GM19043 (cell line): ENCODE results near the gene CELF2.

ENCODE experiments used
- ATAC-seq: cut with Tn5 transposase; IDR thresholded peaks from one replicate; pipeline ENCODE4 v1.9.1; 2021; ENCODE audit warnings: low read depth; ENCODE audit not compliant: unreplicated experiment

The CELF2 gene

GRCh38 chr10:11149807-11150141 is 132.1 kb downstream of the CELF2 start:
- ATAC-seq = no peak

DNA sequence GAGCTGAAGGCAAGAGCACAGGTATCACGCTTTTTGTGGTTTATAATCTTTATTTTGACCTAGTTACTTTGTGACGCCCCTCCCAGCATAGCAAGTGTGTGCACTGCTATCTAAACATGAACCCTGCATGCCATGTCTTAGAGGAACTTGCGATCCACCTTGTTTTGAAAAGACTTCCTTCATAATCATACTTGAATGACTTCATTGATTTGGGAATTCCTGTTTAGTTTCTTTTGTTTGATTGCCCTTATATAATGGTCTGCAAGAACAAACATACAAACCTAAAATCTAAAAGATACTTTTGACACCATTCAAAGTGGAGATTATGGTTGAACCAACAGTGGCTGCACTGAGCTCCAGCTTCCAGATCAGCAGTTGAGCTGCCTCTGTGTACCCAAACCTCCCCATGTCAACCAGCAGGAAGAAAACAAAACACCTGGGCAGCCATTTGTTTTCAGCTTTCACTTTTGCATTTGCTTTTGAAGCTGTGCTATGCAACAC is 132.6 kb downstream of the CELF2 start:
- ATAC-seq = no peak

DNA sequence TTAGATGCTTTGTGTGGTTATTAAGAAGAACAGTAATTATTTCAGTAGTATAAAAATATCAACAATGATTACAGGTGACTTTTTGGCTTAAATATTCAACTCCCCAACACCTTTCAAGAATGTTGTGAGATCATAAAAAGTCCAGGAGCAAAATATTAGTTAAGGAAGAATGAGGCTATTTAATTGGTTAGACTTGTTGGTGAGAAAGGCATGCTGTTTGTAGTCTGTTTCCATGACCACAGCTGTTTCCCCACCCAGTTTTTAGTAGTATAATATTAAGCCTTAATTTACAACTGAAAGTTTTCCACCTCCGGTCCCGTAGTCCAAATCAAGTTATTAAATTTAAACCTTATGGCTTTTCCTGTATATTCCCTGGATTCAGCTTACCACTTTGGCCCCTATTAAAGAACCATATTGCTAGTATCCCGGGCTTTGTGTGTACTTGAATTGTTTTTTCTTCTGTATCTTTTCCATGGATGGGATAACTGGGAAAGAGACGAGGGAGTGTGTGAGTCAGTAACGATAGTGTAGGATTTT is 133.3 kb downstream of the CELF2 start:
- no peak for ATAC-seq

DNA sequence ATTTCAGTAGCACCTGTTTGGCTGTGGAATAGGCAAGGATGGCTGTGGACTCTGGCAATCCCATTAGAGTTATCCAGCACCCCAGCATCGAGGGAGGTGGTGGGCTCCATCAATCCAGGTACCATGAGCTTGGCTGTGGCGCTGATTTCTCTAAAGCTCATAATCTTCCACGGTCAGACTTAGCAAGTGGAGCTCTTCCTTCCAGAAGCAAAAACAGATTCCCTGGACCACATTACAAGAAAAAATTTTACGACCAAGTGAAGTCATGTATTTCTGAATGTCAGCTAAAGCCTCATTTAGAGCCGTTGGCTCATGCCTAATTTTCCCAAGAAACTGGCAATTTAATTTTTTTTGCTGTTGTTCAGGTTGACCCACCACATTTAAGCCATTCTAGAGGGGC is 135.1 kb downstream of the CELF2 start:
- ATAC-seq = no peak

GRCh38 chr10:11153245-11153644 is 135.6 kb downstream of the CELF2 start:
- ATAC-seq = no peak

- no peak for ATAC-seq
Observed at GRCh38 chr10:11153766-11154165, 136.1 kb downstream of the CELF2 start.

DNA sequence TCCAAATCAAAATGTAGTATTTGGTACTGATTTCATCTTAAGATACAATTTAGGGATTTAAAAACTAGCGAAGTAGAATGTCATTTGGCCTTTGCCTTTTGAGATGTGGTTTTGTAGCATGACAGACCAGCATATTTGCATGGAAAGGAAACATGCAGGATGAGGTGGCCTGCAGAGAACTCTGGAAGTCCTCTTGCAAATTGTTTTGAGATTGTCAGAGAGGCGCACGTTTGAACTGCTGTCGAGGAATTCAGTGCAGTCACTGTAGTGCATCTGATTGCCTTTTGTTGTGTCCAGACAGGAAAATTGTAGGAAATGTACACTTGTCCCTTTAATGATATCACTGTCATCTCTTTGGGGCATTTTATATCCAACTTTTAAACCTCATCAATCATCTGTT is 136.7 kb downstream of the CELF2 start:
- ATAC-seq = no peak

DNA sequence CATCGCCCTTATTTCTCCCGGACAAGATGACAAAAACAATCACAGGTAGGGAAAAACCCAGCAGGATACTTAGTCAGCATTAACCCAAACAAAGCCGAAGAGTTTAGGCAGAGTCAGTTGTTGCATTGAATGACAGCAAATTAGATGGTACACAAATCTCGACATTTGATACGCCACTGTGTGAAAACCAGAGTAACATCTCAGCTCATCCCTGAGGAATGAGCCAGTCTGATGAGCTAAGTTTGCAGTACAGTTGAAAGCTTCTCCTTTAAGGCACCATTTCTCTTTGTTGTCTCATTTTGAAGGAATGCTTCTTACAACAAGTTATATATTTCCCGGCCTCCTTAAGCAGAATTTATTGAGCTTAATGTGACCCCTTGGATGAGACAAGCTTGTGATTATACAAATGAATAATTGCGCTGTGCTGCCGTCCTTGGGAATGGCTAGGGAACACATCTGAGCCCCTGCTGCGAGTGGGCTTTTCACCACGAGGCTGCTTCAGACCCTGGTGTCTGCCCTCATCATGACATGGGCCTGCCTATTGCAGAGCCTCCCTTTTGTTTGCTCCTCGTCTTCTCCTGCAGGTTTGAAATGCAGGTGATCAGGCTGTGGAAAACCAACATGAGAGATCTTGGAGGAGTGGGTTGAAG is 137.3 kb downstream of the CELF2 start:
- ATAC-seq = no peak

DNA sequence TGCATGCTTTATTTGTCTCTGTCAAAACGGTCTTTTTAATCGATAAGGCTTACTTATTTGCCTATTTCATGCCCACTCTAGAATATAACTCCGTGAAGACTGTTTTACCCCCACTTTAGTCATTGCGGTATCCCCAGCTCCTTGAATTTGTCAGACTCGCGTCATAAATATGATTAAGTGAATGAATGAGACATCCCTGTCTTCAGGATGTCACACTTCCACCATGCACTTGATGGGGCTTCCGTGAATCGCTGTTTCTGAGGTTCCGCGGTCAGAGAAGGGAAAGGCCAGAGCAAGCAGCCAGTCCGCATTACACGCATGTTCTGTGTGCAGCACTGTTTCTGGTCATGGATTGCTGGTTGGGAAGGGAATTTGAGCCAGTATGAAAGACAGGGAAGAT is 138.8 kb downstream of the CELF2 start:
- no peak for ATAC-seq

GRCh38 chr10:11157292-11158076 is 139.8 kb downstream of the CELF2 start:
- ATAC-seq = no peak

DNA sequence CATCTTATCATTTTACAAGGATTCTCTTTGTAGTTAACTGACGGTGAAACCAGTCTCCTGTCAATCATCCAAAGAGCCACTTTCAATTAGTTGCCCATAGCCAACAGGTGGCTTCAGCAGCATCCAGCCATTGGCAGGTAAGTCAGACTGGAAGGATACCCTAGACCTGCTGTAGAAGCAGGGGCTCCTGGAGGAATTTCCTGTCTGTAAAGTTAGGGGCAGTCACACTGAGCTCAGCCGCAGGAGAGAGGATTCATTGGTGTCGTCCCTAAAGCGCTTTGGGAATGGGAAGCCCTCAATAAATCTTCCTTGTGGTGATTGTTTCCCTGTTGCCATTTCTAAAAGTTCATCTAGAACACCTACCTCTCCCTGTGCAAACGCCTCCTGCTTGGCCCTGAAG is 140.4 kb downstream of the CELF2 start:
- ATAC-seq = no peak

GRCh38 chr10:11159543-11160215 is 142.0 kb downstream of the CELF2 start:
- no peak for ATAC-seq

DNA sequence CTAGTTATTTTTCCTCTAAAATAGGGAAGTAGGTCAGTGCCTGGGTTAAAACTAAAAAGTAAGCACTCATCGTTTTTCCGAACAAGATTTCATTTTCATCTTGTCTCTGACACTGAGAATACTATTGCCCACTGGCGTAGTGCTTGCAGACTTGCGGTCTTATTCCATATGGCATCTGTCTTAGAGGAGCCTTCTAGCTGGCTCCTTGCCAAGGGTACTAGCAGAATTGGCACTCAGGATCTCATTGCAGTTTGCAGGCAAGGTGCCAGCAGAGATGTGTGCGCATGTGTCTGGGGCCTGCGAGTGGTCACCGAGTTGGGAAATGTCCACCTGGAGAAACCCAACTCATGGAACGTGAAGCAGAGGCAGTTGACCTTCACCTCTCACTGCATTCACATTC is 143.4 kb downstream of the CELF2 start:
- no peak for ATAC-seq

DNA sequence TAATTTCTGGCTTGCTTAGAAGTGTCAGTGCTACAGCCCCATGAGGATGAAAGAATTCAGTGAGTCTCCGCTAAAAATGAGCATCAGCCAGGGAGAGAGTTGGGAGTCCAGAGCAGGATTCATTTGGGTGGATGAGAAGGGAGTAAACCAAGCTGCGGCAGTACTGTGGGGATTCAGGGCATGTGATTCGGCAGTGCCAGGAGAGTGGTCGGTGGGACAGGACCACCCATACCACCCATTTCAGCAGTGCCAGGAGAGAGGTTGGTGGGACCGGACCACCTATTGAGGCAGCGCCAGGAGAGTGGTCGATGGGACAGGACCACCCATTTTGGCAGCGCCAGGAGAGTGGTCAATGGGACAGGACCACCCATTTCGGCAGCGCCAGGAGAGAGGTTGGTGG is 144.2 kb downstream of the CELF2 start:
- ATAC-seq = no peak

GRCh38 chr10:11162828-11163599 is 145.3 kb downstream of the CELF2 start:
- ATAC-seq = peak; percentile 70

- no peak for ATAC-seq
Observed at GRCh38 chr10:11163780-11164550, 146.3 kb downstream of the CELF2 start.

DNA sequence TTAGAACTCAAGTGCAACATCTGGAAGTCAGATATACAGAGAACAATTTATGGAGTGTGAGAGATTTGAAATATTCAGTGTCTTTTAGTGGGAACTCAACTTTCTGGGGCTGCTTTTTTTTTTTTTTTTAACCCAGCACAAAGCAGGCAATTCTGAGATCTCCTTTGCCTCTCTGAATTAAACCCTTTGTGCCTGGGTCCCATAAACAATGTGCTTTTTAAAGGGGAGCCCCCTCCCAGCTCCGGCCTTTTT is 146.8 kb downstream of the CELF2 start:
- no peak for ATAC-seq

DNA sequence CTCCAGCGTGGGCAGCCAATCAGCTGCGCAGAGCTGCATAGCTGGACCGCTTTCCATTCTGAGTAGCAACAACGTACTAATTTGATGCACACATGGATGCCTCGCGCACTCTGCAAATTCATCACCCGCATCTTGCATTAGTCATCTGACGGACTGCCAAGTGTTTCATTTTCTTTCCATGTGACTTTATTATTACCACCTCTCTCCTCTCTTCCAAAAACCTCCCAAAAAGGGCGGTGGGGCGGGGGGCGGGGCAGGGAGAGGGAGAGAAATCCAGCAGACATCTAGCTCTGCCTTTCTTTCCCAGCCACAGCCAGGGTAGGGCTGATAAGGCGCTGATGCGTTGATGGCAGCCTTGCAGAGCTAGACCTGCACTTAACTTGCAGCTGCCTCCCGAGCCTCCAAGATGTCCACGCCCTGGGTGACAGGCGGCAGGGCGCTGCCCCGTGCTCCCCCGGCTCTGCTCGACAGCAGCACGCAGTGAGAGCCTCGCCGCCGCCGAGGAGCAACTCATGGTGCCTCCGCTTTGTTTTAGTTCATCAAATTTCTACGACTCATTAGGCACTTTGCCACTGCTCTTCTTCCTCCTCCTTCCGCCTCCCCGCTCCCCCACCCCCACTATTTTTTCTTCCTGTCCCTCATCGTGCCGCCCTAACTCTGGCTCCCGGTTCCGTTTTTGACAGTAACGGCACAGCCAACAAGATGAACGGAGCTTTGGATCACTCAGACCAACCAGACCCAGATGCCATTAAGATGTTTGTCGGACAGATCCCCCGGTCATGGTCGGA is 147.3 kb downstream of the CELF2 start:
- no peak for ATAC-seq
